HAP-1 (cell line): ENCODE results near the gene CAMKMT.

Experiments used
- DNase-seq, 2 experiments: peaks; one replicate each; pipeline ENCODE4 v3.0.0-alpha.2; 2016 to 2020; ENCODE audit warnings: low spot score in 2 of 2
- H3K27me3 ChIP-seq: fragments of 250-450 bp; sonication (Bioruptor Pico); 2 replicates; pipeline ENCODE4 v1.5.1; 2020; ENCODE audit warnings: low read depth, mild to moderate bottlenecking, moderate library complexity
- H3K36me3 ChIP-seq: fragments of 250-450 bp; sonication (Bioruptor Pico); replicated peaks from 2 replicates; pipeline ENCODE4 v1.5.1; 2020; ENCODE audit warnings: mild to moderate bottlenecking
- H3K4me1 ChIP-seq: fragments of 250-450 bp; sonication (Bioruptor Pico); 2 replicates; pipeline ENCODE4 v1.5.1; 2020; ENCODE audit warnings: mild to moderate bottlenecking
- H3K4me3 ChIP-seq: fragments of 250-450 bp; sonication (Bioruptor Pico); 2 replicates; pipeline ENCODE4 v1.5.1; 2020; ENCODE audit warnings: mild to moderate bottlenecking, moderate library complexity
- H3K9me3 ChIP-seq: fragments of 250-450 bp; sonication (Bioruptor Pico); 2 replicates; pipeline ENCODE4 v1.5.1; 2020; ENCODE audit warnings: mild to moderate bottlenecking, moderate library complexity
- in situ Hi-C: fragments of 300-500 bp; cut with MboI; formaldehyde crosslinking; loops from 3 replicates; pipeline ENCODE4 v1.14.3; 2020; ENCODE audit warnings: low sequenced_read_pairs, inconsistent platforms, mixed read lengths

The CAMKMT gene

DNA sequence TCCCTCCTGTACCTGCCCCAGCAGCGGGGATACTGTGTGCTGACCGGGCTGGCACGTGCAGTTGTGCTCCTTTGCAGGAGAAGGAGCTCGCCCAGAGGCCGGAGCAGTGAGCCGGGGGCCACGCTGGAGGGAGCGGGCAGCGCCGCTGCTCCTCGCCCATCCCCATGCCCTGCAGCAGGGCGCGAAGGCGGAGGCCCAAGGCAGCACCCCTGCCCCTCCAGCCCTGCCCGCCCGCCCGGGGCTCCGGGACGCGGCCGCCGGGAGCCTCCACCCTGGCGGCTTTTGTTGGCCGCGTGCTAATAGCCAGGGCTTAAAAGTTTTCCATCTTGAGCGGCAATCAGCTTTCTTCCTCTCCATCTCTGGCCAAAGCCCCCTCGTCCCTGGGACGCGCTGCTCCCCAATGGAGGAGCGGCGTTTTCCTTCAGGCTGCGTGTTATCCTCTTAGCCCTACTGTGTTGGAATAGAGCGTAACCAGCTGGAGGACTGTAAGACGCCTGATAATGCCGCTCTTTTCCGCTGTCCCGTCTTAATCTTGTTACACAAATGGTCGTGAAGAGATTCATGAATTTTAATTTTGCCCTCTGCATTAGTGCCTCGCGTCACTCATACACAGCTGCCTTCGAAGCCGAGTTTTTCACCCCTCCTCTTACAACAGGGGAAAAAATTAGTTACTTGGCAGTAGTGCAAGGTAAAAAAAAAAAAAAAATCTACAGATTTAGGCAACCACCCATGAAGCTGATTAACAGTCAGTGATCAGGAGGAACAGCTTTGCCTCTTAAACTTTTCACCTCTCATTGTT is 406.9 kb downstream of the CAMKMT start:
- in situ Hi-C loops: no loop called here
- H3K4me1 ChIP-seq: peaks cover 34% of the 10 kb centered on the region
- no peak for DNase-seq
- H3K9me3 ChIP-seq: no peaks in the 10 kb centered on the region
- no peak overlapping the region for H3K4me3 ChIP-seq
- H3K36me3 ChIP-seq: no peaks in the 10 kb centered on the region
- peaks cover 25% of the 10 kb centered on the region for H3K27me3 ChIP-seq

GRCh38 chr2:44769349-44770011 is 407.7 kb downstream of the CAMKMT start:
- in situ Hi-C loops: no loop called here
- Histone ChIP-seq H3K4me3 (no peak overlapping the region), H3K4me1 (peaks cover 39% of the 10 kb centered on the region), H3K9me3 (no peaks in the 10 kb centered on the region), H3K27me3 (peaks cover 20% of the 10 kb centered on the region), H3K36me3 (no peaks in the 10 kb centered on the region)
- no peak for DNase-seq

GRCh38 chr2:44770221-44771195 is 408.8 kb downstream of the CAMKMT start:
- Histone ChIP-seq H3K4me3 (no peak overlapping the region), H3K27me3 (peaks cover 9% of the 10 kb centered on the region), H3K9me3 (no peaks in the 10 kb centered on the region), H3K4me1 (peaks cover 41% of the 10 kb centered on the region), H3K36me3 (no peaks in the 10 kb centered on the region)
- in situ Hi-C loops: no loop called here
- DNase-seq: no peak

DNA sequence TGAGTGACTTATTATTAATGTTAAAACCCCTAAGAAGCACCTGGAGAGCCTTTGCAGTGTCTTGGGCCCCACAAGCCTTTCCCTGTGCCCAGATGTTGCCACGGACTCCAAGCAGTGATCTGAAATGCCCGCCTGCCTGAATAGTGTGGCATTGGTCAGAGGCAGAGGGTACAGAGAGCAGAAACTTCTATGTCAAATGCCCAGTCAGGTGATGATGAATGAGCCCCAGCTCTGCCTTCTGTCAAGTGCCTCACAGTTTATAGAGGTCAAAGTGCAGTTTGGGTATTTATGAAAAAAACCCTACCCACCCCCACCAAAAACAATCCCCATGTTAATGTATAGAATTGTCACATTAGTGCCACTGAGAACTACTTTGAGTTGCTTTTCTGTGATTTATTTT is 409.8 kb downstream of the CAMKMT start:
- no peaks in the 10 kb centered on the region for H3K36me3 ChIP-seq
- peaks cover 3% of the 10 kb centered on the region; the same call in 1 of the 2 replicates for H3K27me3 ChIP-seq
- H3K9me3 ChIP-seq: no peaks in the 10 kb centered on the region
- in situ Hi-C loops: no loop called here
- H3K4me3 ChIP-seq: no peak overlapping the region
- H3K4me1 ChIP-seq: peaks cover 34% of the 10 kb centered on the region
- no peak for DNase-seq

DNA sequence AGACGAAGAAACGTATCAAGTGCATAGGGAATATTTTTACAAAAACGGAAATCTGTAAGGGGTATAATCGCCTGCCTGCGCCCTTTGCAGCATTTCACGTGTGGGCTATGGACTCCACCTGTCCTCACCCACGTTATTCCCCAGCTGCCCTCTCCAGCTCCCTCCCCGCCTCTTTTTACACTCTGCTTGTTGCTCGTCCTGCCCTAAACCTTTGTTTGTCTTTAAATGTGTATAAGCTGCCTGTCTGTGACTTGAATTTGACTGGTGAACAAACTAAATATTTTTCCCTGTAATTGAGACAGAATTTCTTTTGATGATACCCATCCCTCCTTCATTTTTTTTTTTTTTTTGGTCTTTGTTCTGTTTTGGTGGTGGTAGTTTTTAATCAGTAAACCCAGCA is 410.4 kb downstream of the CAMKMT start:
- H3K36me3 ChIP-seq: no peaks in the 10 kb centered on the region
- H3K27me3 ChIP-seq: peaks cover 3% of the 10 kb centered on the region; the same call in 1 of the 2 replicates
- peaks cover 31% of the 10 kb centered on the region for H3K4me1 ChIP-seq
- DNase-seq: no peak
- H3K9me3 ChIP-seq: no peaks in the 10 kb centered on the region
- no peak overlapping the region for H3K4me3 ChIP-seq
- in situ Hi-C loops: no loop called here

DNA sequence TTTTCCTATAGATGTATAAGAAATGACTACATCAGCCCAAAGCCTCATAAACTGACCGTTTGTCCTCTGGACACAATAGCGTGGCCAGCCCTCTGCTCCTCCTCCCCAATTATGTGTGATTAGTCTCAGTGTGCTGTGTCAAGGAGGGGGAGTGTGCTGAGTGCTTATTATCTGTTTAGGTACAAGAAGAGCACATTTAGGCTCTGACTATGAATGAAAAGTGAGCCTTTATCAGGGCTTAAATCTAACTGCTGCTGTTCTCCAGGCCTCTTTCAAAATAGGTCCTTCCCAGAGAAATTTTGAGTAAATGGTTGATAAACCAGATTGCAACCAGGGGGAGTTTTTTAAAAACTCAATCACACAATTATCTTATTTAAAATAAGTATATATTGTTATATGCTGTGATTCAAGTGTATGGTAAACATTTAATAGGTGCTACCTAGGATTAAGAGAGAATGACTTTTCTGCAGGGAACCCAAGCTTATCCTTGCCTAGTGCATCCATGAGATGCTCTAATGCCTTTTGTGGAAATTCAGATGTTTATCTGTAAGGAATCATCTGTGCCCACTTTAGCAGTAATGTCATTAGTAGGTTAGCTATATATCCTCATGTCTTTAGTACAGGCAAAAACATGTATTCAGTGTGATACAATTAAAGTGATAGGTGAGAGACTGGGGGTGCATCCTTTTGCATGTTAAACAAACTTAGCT is 411.1 kb downstream of the CAMKMT start:
- no peaks in the 10 kb centered on the region for H3K36me3 ChIP-seq
- H3K27me3 ChIP-seq: peaks cover 3% of the 10 kb centered on the region; the same call in 1 of the 2 replicates
- H3K9me3 ChIP-seq: no peaks in the 10 kb centered on the region
- peak; percentile 72 to 81 for DNase-seq
- peaks cover 31% of the 10 kb centered on the region for H3K4me1 ChIP-seq
- H3K4me3 ChIP-seq: no peak overlapping the region
- in situ Hi-C loops: no loop called here

DNA sequence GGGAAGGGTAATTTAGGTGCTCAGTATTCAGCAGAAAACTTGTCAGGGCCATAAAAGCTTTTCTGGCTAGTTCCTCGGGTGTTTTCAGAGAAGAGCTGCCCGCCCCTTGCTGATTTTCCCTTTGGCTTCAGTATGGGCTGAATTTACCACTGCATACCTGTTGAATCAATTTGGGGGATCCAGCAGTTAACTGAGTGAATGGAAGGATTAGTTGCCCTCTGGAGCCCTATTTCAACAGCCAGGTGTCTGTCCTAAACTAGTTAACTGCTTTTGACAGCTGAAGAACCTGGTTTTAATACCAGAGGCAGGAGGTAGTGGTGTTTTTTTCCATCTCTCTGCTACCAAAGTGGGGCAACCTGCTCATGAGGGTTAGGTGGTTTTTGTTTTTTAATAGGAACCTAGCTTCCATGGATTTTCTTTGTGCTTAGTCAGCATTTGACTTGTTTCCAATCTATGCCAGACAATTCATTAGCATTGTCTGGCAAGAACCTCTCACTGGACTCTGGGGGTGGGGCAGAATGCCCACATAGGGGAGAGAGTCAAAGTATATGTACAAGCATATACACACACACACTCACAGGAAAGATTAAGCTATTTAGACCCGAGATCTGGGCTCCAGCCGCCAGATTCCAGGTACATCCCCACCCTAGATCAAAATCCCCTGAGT is 413.2 kb downstream of the CAMKMT start:
- H3K36me3 ChIP-seq: no peaks in the 10 kb centered on the region
- DNase-seq: no peak
- no peak overlapping the region for H3K4me3 ChIP-seq
- H3K9me3 ChIP-seq: no peaks in the 10 kb centered on the region
- in situ Hi-C loops: no loop called here
- H3K4me1 ChIP-seq: peaks cover 31% of the 10 kb centered on the region
- 0 out of 2 replicates have a peak, but pooled peaks cover 3% of the 10 kb centered on the region for H3K27me3 ChIP-seq

DNA sequence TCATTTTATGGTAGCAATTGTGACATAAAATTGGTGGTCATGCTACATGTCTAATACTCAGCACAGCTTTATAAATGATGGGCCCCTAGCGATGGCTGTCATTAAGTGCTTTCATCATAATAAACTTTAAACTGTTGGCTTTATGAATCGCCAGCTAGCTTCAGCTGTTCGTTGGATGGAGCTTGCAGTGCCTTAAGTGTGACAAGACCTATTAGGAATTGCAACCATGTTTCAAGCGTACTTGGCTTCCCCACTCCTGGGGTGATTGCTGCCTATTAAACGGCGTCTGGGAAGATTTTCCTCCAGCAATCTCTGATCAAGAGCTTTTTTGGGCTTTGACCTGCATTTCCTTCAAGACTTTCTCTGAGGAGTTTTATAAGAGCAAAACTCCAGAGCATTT is 415.3 kb downstream of the CAMKMT start:
- 0 out of 2 replicates have a peak, but pooled peaks cover 3% of the 10 kb centered on the region for H3K27me3 ChIP-seq
- in situ Hi-C loops: no loop called here
- H3K4me3 ChIP-seq: no peak overlapping the region
- peaks cover 29% of the 10 kb centered on the region for H3K4me1 ChIP-seq
- no peak for DNase-seq
- no peaks in the 10 kb centered on the region for H3K36me3 ChIP-seq
- no peaks in the 10 kb centered on the region for H3K9me3 ChIP-seq

DNA sequence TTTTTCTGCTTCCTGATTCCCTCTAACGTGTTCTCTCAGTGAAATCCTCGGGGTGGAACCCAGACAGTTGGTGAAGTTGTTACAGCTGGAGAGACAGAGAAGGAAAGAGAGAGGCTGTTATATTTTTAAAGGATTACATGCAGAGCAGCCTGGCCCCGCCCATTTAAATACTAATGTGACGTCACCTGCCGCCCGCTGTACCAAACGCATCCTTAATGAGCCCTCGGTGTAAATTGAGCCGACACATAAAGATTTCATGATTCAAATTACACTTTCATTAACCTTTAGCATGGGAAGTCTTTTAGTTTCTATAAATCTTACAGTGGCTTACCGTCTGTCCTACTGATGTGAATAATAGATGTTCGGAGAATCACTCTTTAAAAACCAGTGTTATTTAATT is 415.8 kb downstream of the CAMKMT start:
- in situ Hi-C loops: no loop called here
- Histone ChIP-seq H3K4me3 (no peak overlapping the region), H3K36me3 (no peaks in the 10 kb centered on the region), H3K27me3 (0 out of 2 replicates have a peak, but pooled peaks cover 3% of the 10 kb centered on the region), H3K4me1 (peaks cover 24% of the 10 kb centered on the region), H3K9me3 (no peaks in the 10 kb centered on the region)
- DNase-seq: peak in 1 of 2 experiments; percentile 55

- Histone ChIP-seq H3K9me3 (no peaks in the 10 kb centered on the region), H3K36me3 (no peaks in the 10 kb centered on the region), H3K4me3 (no peak overlapping the region), H3K27me3 (no peaks in the 10 kb centered on the region), H3K4me1 (peaks cover 16% of the 10 kb centered on the region)
- DNase-seq: no peak
- in situ Hi-C loops: no loop called here
Measured at GRCh38 chr2:44778221-44778654, 416.5 kb downstream of the CAMKMT start.

DNA sequence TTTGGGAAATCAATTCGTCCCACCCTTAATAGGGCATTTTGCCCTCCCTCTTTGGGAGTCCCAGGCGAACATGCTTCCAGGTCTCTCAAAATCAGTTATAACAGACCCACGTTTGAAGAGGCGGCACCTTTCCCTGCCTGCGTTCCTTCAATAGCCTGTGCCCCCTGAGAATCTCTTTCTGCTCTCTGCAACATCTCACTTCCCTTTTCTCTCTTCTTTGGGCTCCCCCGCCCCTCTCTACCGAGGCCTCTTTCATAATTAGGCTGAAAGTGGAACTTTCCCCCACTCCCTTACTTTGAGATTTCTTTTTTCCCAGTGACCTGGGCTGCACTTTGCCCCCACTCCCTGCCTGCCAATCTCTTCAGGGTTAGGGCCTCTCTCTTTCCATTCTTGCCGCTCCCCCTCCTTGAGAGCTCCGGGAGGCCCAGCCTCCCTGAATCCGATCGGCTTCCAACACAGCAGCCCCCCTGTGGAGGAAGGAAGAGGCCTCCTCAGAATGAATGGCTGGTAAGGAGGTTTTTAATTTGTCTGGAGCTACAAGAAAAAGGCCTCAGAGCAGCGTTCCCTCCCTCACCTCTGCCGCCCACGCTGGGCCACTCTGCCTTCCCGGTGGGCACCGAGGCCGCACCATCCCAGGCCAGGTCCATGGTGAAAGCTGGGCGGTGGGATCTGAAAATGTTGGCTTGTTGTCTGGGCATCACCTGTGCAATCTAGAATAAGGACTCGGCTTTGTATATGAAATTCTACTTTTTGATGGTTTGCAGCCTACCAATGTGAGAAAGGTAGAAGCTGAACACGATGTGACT is 417.1 kb downstream of the CAMKMT start:
- H3K4me1 ChIP-seq: peaks cover 15% of the 10 kb centered on the region
- no peaks in the 10 kb centered on the region for H3K27me3 ChIP-seq
- no peaks in the 10 kb centered on the region for H3K36me3 ChIP-seq
- H3K9me3 ChIP-seq: no peaks in the 10 kb centered on the region
- no peak overlapping the region for H3K4me3 ChIP-seq
- DNase-seq: no peak
- in situ Hi-C loops: no loop called here

- no peak overlapping the region for H3K4me3 ChIP-seq
- no peaks in the 10 kb centered on the region for H3K9me3 ChIP-seq
- H3K27me3 ChIP-seq: no peaks in the 10 kb centered on the region
- DNase-seq: no peak
- H3K36me3 ChIP-seq: no peaks in the 10 kb centered on the region
- H3K4me1 ChIP-seq: peaks cover 8% of the 10 kb centered on the region
- in situ Hi-C loops: no loop called here
Measured at GRCh38 chr2:44779793-44780192, 418.0 kb downstream of the CAMKMT start.
